Thoracic aorta (tissue), 2 donors: ENCODE data around the gene CRTC3. TPM values are rescaled to one million over a fixed set of nuclear protein-coding genes. Genes with fewer than 3 reads are reported as not detected.

ENCODE experiments used
- ATAC-seq: fragments of 150-250 bp; one replicate; pipeline ENCODE4 v1.8.0; 2017; ENCODE audit warnings: low read depth; ENCODE audit not compliant: insufficient number of reproducible peaks, low FRiP score
- DNase-seq: peaks from one replicate; pipeline ENCODE4 v3.0.0-alpha.2; 2020; ENCODE audit warnings: low spot score
- H3K27ac ChIP-seq, 2 donors: fragments of 200-600 bp; sonication (generic); 1 replicate in 1 of 2; 2 replicates in 1 of 2; pipeline ENCODE4 v1.5.1; 2016; ENCODE audit warnings: mild to moderate bottlenecking in 2 of 2, moderate library complexity in 2 of 2
- H3K27me3 ChIP-seq: fragments of 200-600 bp; sonication (generic); replicated peaks from 2 replicates; pipeline ENCODE4 v1.6.0; 2016; ENCODE audit warnings: mild to moderate bottlenecking; ENCODE audit not compliant: insufficient read depth
- H3K36me3 ChIP-seq: fragments of 200-600 bp; sonication (generic); one replicate; pipeline ENCODE4 v1.5.1; 2016
- H3K4me1 ChIP-seq, 2 donors: fragments of 200-600 bp; sonication (generic); 1 replicate in 1 of 2; 2 replicates in 1 of 2; pipeline versions ENCODE4 v1.5.1 to v1.6.0; 2016; ENCODE audit warnings: low read depth in 2 of 2, mild to moderate bottlenecking in 1 of 2; ENCODE audit not compliant: control insufficient read depth in 1 of 2
- H3K4me3 ChIP-seq: fragments of 200-600 bp; sonication (generic); 2 replicates; pipeline ENCODE4 v1.5.1; 2016; ENCODE audit warnings: mild to moderate bottlenecking
- H3K9me3 ChIP-seq: fragments of 200-600 bp; sonication (generic); 2 replicates; pipeline ENCODE4 v1.5.1; 2016
- total RNA-seq, 2 donors: library from RNA; depleted of rRNA; stranded (reverse); fragments of >200 nt; gene quantifications; one replicate each; pipeline versions ENCODE4 v1.1.0 to v1.2.3, GENCODE V29; 2016
- TF ChIP-seq, protein P1 (sequence below): fragments of 200-600 bp; sonication (generic); IDR thresholded peaks from one replicate; pipeline ENCODE4 v1.5.1; 2019; ENCODE audit warnings: antibody characterized with exemption

Gene CRTC3
- total RNA-seq, 2 donors from 2014 or later, result 73.2 to 89.8 TPM

DNA sequence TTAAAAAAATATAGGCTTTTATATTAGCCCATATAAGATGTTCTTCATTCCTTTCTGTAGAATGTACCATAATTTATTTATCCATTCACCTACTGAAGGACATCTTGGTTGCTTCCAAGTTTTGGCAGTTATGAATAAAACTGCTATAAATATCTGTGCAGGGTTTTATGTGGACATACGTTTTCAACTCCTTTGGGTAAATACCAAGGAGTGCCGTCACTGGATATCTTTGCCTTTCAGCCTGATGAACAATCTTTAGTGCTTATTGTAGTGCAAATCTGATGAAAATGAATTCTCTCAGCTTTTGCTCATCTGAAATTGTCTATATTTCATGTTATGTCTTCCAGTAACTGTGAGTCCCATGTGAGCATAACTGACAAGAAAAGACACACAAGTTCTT lies 160.9 kb downstream of the CRTC3 start:
- Histone ChIP-seq H3K9me3 (no peaks in the 10 kb centered on the region), H3K36me3 (no peaks in the 10 kb centered on the region), H3K4me1 (no peaks in the 10 kb centered on the region), H3K27me3 (no peaks in the 10 kb centered on the region), H3K4me3 (no peak overlapping the region), H3K27ac (no peak overlapping the region)
- ATAC-seq (no peak), DNase-seq (no peak)
- TF ChIP-seq, protein P1, sequence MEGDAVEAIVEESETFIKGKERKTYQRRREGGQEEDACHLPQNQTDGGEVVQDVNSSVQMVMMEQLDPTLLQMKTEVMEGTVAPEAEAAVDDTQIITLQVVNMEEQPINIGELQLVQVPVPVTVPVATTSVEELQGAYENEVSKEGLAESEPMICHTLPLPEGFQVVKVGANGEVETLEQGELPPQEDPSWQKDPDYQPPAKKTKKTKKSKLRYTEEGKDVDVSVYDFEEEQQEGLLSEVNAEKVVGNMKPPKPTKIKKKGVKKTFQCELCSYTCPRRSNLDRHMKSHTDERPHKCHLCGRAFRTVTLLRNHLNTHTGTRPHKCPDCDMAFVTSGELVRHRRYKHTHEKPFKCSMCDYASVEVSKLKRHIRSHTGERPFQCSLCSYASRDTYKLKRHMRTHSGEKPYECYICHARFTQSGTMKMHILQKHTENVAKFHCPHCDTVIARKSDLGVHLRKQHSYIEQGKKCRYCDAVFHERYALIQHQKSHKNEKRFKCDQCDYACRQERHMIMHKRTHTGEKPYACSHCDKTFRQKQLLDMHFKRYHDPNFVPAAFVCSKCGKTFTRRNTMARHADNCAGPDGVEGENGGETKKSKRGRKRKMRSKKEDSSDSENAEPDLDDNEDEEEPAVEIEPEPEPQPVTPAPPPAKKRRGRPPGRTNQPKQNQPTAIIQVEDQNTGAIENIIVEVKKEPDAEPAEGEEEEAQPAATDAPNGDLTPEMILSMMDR, result no peak

DNA sequence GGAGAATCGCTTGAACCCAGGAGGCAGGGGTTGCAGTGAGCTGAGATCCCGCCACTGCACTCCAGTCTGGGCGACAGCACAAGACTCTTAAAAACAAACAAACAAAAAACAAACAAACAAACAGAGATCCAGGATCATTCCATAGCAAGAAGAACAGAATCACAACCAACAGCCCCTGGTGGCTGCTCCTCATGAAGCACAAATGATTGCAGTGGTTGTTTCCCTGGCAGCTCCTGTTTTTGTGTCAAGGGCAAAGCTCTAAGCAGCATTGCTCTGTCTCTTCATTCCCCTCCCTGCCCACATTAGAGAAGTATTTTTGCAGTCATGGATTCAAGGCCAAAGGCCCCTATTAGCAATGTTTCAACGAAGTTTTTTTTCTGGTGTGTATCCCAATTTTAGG lies 161.6 kb downstream of the CRTC3 start:
- H3K4me1 ChIP-seq, result no peaks in the 10 kb centered on the region
- no peaks in the 10 kb centered on the region for H3K27me3 ChIP-seq
- no peaks in the 10 kb centered on the region for H3K36me3 ChIP-seq
- TF ChIP-seq, protein P1, result no peak
- DNase-seq, result no peak
- H3K9me3 ChIP-seq, result no peaks in the 10 kb centered on the region
- H3K4me3 ChIP-seq, result no peak overlapping the region
- no peak overlapping the region for H3K27ac ChIP-seq
- no peak for ATAC-seq

DNA sequence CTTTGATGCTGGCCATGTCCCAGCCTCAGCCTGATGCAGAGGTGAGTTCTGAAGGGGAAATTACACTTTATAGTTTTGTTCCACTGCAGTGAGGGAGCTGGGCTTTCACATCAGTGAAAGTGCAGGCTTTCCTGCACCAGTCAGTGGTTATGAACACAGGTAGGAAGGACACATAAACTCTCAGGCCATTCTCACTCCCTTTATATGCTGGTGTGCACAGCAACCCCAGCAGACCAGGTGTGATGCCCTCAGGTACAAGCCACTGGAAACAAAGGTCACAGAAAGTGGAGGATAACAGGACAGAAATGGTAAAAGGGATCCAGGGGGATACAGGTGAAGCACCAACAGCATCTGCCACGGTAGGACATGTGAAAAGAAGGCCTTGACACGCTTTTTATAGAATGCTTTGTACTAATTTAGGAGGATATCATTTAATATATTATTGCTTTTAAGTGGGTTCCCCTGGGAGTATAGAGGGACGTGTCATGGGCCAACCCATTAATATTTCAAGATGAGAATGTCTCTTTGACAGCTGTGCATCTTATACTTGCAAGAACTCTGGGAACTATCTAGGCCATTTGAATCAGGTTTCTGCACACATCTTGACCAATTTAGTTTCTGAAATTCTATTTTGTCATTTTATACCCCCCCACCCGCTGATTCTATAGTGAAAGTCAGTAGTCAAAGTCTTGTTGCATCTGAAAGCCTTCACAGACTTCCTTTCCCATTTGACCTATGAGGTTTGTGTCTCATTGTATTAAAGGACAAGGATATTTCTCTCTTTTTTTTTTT lies 162.5 kb downstream of the CRTC3 start:
- TF ChIP-seq, protein P1, result no peak

More for the DNA sequence above, 162.5 kb downstream of the CRTC3 start:
- Histone ChIP-seq H3K4me1 (no peaks in the 10 kb centered on the region), H3K27ac (no peak overlapping the region), H3K27me3 (no peaks in the 10 kb centered on the region), H3K4me3 (no peak overlapping the region), H3K9me3 (no peaks in the 10 kb centered on the region), H3K36me3 (no peaks in the 10 kb centered on the region)
- ATAC-seq (no peak), DNase-seq (no peak)

Other genes starting within 250 kb of the CRTC3 start
- 1 to 10 TPM; 1.6 to 7.7 TPM for gene ZNF774, start 177.6 kb upstream of the CRTC3 start, total RNA-seq
- 100 to 1,000 TPM; 280 to 340 TPM for gene IQGAP1, start 141.7 kb upstream of the CRTC3 start, total RNA-seq
- gene BLM, start 187.4 kb downstream of the CRTC3 start, total RNA-seq, result under 1 TPM; 0.49 to 0.81 TPM